Smooth muscle cell (in vitro differentiated cells): Measurements from ENCODE around the gene ZP1. TPM values are rescaled to one million over a fixed set of nuclear protein-coding genes. Genes with fewer than 3 reads are reported as not detected.

Experiments used
- DNase-seq: peaks from one replicate; lab custom pipeline; 2025; ENCODE audit not compliant: unreplicated experiment; lab: John Stamatoyannopoulos, UW
- H2AFZ ChIP-seq: fragments of 200-600 bp; sonication (generic); 2 replicates; pipeline ENCODE4 v1.6.0; 2016; ENCODE audit warnings: antibody characterized with exemption, low read depth, mild to moderate bottlenecking
- H3F3A ChIP-seq: fragments of 200-600 bp; sonication (generic); 2 replicates; pipeline ENCODE4 v1.6.0; 2017; ENCODE audit warnings: antibody characterized with exemption, low read depth
- H3K27ac ChIP-seq: fragments of 200-600 bp; sonication (generic); 2 replicates; pipeline ENCODE4 v1.5.1; 2016; ENCODE audit warnings: low read depth, mild to moderate bottlenecking
- H3K27me3 ChIP-seq: fragments of 200-600 bp; sonication (generic); 2 replicates; pipeline ENCODE4 v1.6.1; 2016; ENCODE audit warnings: low read depth, mild to moderate bottlenecking
- H3K36me3 ChIP-seq: fragments of 200-600 bp; sonication (generic); 2 replicates; pipeline ENCODE4 v1.5.1; 2016; ENCODE audit warnings: low read depth
- H3K4me1 ChIP-seq: fragments of 200-600 bp; sonication (generic); 2 replicates; pipeline ENCODE4 v1.5.1; 2016; ENCODE audit warnings: low read depth
- H3K4me2 ChIP-seq: fragments of 200-600 bp; sonication (generic); 2 replicates; pipeline ENCODE4 v1.6.0; 2016; ENCODE audit warnings: mild to moderate bottlenecking
- H3K4me3 ChIP-seq: fragments of 200-600 bp; sonication (generic); 2 replicates; pipeline ENCODE4 v1.5.1; 2016; ENCODE audit warnings: mild to moderate bottlenecking
- H3K79me2 ChIP-seq: fragments of 200-600 bp; sonication (generic); 2 replicates; pipeline ENCODE4 v1.6.0; 2016; ENCODE audit warnings: low read depth, mild to moderate bottlenecking
- H3K9ac ChIP-seq: fragments of 200-600 bp; sonication (generic); 2 replicates; pipeline ENCODE4 v1.6.0; 2016; ENCODE audit warnings: low read depth
- H3K9me3 ChIP-seq: fragments of 200-600 bp; sonication (generic); replicated peaks from 2 replicates; pipeline ENCODE4 v1.5.1; 2016; ENCODE audit warnings: low read depth
- H4K20me1 ChIP-seq: fragments of 200-600 bp; sonication (generic); 2 replicates; pipeline ENCODE4 v1.6.0; 2016; ENCODE audit warnings: low read depth
- WGBS: methylation state at CpG from one replicate; pipeline ENCODE4 v1.1.7; 2016; ENCODE audit warnings: low lambda C conversion rate; 5-methylcytosine and 5-hydroxymethylcytosine counted together
- polyA plus RNA-seq: library from polyadenylated mRNA; unstranded; fragments of >200 nt; fragmentation: Nextera tagmentation; extraction: Ambion mirVana; gene quantifications from 2 replicates; pipeline ENCODE4 v1.2.1, GENCODE V29; 2016
- total RNA-seq: library from RNA; depleted of rRNA; stranded (reverse); fragments of >200 nt; gene quantifications from 2 replicates; pipeline ENCODE4 v1.2.3, GENCODE V29; 2014
- TF ChIP-seq, protein P1 (sequence below): fragments of 200-600 bp; sonication (generic); IDR thresholded peaks from 2 replicates; pipeline ENCODE4 v1.5.1; 2017; ENCODE audit warnings: borderline replicate concordance, mild to moderate bottlenecking, antibody characterized with exemption; ENCODE audit not compliant: insufficient read depth, poor library complexity, severe bottlenecking

The ZP1 gene
- total and polyA plus RNA-seq, 2 experiments from 2014 or later, result 0.94 to 2.9 TPM

DNA sequence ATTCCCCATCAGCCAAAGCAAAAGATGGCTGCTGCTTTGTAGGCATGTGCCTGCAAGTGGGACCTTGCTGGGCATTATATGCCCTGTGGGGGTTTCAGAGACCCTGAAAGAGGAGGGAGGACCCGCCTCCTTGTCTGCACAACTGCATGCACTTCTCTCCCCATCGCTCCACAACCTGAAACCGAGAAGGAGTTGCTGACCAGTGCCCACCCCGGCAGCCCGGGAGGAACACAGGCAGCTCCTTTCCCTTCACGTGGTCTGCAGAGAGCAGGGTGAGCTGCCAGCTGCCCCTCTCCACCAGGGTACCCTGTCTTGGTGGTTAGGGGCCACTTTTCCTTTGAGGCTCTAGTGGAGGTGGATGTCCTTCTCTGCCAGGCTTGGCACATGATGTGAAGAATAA lies 55.6 kb downstream of the ZP1 start:
- Histone ChIP-seq H3K9me3 (no peaks in the 10 kb centered on the region), H3K9ac (no peak overlapping the region), H3K79me2 (peaks cover 15% of the 10 kb centered on the region), H3K27ac (no peak overlapping the region), H3K4me3 (no peak overlapping the region), H3K36me3 (peaks cover 1% of the 10 kb centered on the region), H3K4me2 (no peak overlapping the region), H3K27me3 (no peaks in the 10 kb centered on the region), H3K4me1 (peaks cover 13% of the 10 kb centered on the region), H4K20me1 (peaks cover 19% of the 10 kb centered on the region), H2AFZ (no peak overlapping the region), H3F3A (no peaks in the 10 kb centered on the region)
- TF ChIP-seq, protein P1, sequence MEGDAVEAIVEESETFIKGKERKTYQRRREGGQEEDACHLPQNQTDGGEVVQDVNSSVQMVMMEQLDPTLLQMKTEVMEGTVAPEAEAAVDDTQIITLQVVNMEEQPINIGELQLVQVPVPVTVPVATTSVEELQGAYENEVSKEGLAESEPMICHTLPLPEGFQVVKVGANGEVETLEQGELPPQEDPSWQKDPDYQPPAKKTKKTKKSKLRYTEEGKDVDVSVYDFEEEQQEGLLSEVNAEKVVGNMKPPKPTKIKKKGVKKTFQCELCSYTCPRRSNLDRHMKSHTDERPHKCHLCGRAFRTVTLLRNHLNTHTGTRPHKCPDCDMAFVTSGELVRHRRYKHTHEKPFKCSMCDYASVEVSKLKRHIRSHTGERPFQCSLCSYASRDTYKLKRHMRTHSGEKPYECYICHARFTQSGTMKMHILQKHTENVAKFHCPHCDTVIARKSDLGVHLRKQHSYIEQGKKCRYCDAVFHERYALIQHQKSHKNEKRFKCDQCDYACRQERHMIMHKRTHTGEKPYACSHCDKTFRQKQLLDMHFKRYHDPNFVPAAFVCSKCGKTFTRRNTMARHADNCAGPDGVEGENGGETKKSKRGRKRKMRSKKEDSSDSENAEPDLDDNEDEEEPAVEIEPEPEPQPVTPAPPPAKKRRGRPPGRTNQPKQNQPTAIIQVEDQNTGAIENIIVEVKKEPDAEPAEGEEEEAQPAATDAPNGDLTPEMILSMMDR, result no peak
- 95% methylated on average over 6 of the region's 6 CpGs for WGBS
- no peak for DNase-seq

DNA sequence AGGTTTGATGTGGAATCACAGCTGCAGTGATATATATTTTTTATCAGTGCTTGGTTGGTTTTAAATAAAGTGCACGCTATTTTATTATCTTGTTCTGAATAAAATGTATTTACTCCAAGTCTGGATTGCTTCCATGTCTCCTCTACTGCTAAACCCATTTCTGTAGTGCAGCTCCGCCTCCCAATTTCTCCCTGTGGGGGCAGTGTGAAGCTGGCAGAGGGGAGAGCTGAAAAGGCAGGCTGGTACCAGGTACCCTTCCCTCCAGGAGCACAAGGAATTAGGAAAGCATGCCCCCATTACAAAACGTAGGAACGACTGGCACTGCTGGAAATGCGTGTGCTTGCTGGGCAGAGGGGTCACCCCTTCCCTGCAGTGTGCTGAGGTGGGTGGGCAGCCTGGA lies 56.0 kb downstream of the ZP1 start:
- Histone ChIP-seq H2AFZ (no peak overlapping the region), H4K20me1 (peaks cover 16% of the 10 kb centered on the region), H3K9ac (no peak overlapping the region), H3K4me3 (no peak overlapping the region), H3K36me3 (peaks cover 3% of the 10 kb centered on the region), H3K4me2 (no peak overlapping the region), H3K27me3 (no peaks in the 10 kb centered on the region), H3K4me1 (peaks cover 13% of the 10 kb centered on the region), H3K9me3 (no peaks in the 10 kb centered on the region), H3F3A (no peaks in the 10 kb centered on the region), H3K27ac (no peak overlapping the region), H3K79me2 (peaks cover 11% of the 10 kb centered on the region)
- DNase-seq, result no peak
- TF ChIP-seq, protein P1, result no peak
- 83% methylated on average over 5 of the region's 5 CpGs for WGBS

DNA sequence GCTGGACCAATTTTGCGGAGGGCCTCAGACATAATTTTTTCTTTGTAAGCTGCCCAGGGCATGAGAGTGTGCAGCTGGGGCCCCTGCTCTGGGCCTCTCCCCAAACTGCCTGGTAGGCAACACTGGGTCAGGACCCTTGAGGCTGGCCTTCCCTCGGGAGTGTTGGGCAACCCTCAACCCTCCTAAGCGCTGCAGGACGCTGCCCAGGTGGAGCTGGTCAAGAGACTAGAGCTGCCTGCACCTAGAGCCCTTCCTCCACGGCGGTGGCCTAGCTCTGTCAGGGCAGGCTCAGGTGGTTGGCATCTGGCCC lies 56.4 kb downstream of the ZP1 start:
- no peak overlapping the region for H3K27ac ChIP-seq
- H3K9me3 ChIP-seq, result no peaks in the 10 kb centered on the region
- no peaks in the 10 kb centered on the region for H3F3A ChIP-seq
- TF ChIP-seq, protein P1, result no peak
- no peak overlapping the region for H3K9ac ChIP-seq
- H3K4me3 ChIP-seq, result no peak overlapping the region
- no peak for DNase-seq
- no peak overlapping the region for H2AFZ ChIP-seq
- H3K36me3 ChIP-seq, result peaks cover 3% of the 10 kb centered on the region
- peak overlapping the region; percentile 94 for H3K4me2 ChIP-seq
- peaks cover 6% of the 10 kb centered on the region for H3K79me2 ChIP-seq
- peaks cover 13% of the 10 kb centered on the region for H3K4me1 ChIP-seq
- H4K20me1 ChIP-seq, result peaks cover 11% of the 10 kb centered on the region
- no peaks in the 10 kb centered on the region for H3K27me3 ChIP-seq
- 59% methylated on average over 6 of the region's 6 CpGs for WGBS

DNA sequence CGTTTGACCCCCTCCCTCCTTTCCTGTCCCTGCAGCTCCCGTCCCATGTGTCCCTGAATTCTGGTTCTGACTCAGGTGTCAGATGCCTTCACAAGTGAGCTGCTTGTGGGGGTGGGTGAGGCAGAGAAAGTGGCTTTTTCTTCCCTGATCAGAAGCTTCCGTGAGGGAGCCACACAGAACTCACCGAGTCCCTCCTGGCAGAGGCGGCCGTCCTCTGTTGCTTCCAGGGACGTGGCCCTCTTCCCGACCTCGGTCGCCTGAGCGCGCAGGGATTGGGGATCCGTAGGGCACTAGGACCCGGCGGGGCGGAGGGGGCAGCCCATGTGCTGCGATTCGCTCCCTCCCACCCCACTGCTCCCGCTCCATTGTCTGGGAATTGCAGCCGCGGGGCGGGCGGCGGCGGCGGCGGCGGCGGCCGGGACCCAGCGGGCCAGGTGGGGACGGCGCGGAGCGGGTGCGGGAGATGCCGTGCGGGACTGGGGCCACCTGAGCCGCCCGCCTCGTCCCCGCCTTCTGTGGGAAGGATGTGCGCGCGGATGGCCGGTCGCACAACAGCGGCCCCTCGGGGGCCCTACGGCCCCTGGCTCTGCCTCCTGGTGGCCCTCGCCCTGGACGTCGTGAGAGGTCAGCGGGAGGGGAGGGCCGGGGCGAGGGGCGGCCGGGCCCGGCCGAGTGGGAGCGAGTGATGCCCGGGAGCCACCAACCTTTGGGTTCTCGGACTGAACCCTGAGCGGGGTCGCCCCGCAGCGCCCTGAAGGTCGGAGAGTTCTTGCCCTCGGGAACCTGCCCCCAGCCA lies 57.0 kb downstream of the ZP1 start, which contains the start of gene TMEM132A:
Gene TMEM132A (plus strand): TSS at position 351 of the 796 bp plus-strand sequence. CDS start 174 bp downstream, at position 525.
- Histone ChIP-seq H3K4me2 (peak within 1 kb of the TSS; percentile 94), H3K4me1 (peaks cover 13% of the 10 kb centered on the region), H3F3A (no peaks in the 10 kb centered on the region), H4K20me1 (peaks cover 6% of the 10 kb centered on the region), H2AFZ (peak within 1 kb of the TSS; percentile 81), H3K27me3 (no peaks in the 10 kb centered on the region), H3K9me3 (no peaks in the 10 kb centered on the region), H3K79me2 (peaks cover under 1% of the 10 kb centered on the region), H3K4me3 (peak within 1 kb of the TSS; percentile 72), H3K36me3 (peaks cover 3% of the 10 kb centered on the region), H3K9ac (peak within 1 kb of the TSS; percentile 70), H3K27ac (no peak within 1 kb of the TSS)
- DNase-seq, result peak; percentile 17
- TF ChIP-seq, protein P1, result no peak
- under 1% methylated on average over 31 of the region's 69 CpGs for WGBS
